KBM-7 (cell line): ENCODE results near the gene PRMT1.
A peak's percentile ranks its signal among the peaks of the same experiment; 100 is the strongest.

Experiments used
- DNase-seq: peaks from one replicate; pipeline ENCODE4 v3.0.0-alpha.2; 2015
- in situ Hi-C: fragments of 300-500 bp; cut with MboI; formaldehyde crosslinking; loops from 2 replicates; pipeline ENCODE4 v1.14.3; 2020; ENCODE audit warnings: low sequenced_read_pairs, low pct_unique_long_range_greater_than_20kb, mixed read lengths

Gene PRMT1

DNA sequence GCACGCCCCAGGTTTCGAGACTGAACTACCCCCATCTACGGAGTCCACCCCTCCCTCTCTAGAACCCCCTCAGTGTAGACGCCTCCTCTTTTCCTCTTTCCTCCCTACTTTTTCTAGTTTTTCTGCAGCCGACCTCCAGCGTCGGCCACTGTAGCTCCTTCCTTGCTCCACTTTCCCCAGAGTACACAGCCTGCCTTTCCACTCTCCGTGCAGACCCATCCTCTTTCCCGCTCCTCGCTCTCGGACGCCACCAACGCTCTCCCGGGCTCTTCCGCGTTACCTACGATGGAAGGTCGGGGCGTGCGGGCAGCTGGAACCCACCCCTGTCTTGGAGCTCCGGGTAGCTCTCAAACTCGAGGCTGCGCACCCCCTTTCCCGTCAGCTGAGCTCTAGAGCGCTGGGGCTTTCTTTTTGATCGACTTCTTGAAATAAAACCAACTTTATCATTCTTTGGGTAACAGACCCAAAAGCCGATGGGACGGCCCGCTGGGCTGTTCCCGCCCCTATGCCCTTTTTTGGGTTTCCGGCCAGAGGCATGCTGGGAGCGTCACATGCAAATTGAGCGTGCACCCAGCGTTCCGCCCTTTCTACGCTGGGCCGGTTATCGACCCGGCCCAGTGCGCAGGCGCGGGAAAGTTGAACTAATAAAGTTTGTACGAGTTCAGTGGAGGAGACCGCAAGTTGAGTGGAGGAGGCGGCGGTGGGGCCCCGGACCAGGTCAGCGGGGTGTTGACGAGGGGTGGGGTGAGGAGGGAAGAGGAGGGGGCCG lies 11.5 kb upstream of the PRMT1 start, which contains the start of the genes BCL2L12 and IRF3:
TSS of gene BCL2L12 (plus strand) at position 583 of the 769 bp plus-strand sequence. CDS start 760 bp downstream, outside the sequence.
TSS of gene IRF3 (minus strand) at position 507 of the 769 bp plus-strand sequence. CDS start 1,019 bp downstream, outside the sequence.
- peak; percentile 97 for DNase-seq
- in situ Hi-C loops: no loop called here

DNA sequence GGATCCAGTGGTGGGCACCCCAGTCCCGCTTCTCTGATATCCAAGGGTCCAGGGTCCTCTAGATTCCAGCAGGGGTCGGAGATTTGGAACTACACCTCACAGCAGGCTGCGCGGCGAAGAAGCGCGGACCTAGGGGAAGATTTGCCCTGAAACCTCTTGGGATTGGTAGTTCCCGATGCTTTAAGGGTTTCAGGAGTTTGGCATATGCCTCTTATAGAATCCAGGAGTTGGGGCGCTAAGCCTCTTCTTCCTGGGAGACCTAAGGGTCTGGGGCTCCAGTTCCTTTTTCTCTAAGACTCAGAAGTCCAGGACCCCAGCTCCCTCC lies 11.0 kb upstream of the PRMT1 start:
- in situ Hi-C loops: no loop called here
- DNase-seq: no peak

DNA sequence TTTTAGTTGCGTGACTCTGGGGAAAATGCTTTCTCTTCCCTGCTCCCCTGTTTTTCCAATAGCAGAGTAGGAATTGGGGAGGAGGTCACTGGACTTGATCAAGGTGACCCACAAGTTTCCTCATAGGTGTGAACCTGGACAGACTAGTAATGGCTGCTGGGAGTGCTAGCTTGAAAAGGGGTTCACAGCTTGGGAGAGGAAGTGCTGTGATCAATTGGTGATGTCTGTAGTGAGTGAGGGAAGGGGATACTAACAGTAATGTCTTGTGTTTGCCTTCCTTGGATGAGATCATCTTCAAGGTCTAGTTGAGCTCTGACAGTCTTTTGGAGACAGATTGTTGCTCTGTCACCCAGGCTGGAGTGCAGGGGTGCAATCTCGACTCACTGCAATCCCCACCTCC lies 9.6 kb upstream of the PRMT1 start:
- in situ Hi-C loops: no loop called here
- DNase-seq: no peak

DNA sequence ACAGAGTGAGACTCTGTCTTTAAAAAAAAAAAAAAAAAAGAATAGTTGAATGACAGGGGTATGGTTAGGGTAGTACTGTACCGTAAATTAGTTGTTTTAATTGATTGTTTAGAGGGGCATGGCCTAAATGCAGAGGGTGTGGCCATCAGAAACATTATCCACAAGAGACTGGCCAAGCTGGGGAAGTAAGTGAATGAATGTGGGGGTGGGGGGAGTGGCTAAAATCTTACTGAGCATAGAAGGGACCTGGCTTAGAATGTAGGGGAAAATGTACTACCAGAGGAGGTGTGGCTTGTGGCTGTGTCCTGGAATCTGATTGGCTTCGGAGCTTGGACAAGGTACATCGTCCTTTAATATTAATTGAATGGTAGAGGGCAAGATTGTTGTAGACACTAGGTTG lies 7.6 kb upstream of the PRMT1 start:
- in situ Hi-C loops: no loop called here
- DNase-seq: no peak

DNA sequence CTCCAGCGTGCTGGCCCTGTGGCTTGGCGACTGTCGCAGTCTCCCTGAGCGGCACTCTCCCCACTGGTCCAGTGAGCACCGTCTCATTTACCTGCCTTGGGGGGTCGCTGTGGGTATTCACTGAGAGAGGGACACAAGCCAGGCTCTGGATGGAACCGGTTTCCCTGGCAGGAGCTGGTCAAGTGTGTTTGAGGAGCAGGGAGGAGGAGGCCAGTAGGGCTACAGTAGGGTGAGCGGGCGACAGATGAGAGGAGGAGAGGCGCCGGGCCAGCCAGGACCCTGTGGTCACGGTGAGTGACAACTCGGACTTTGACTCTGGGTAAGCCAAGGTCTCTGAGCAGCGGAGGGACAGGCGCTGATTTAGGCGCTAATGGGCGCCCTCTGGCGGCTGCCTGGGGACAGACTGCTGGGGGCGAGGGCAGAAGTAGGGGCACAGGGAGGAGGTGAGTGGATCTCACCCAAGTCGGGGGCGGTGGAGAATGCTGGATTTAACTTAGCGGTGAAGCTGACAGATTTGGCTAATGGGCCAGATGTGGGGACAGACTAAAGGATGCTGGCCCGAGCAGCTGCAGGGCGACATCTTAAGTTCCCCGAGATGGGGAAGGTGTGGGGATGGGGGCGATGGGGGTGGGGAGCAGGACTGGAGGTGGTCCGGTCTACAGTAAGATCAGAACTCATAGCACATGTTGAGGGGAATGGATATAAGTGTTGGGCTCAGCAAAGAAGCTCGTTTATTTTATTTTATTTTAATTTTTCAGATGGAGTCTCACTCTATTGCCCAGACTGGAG lies 4.7 kb upstream of the PRMT1 start:
- in situ Hi-C loops: no loop called here
- peak; percentile 84 for DNase-seq

DNA sequence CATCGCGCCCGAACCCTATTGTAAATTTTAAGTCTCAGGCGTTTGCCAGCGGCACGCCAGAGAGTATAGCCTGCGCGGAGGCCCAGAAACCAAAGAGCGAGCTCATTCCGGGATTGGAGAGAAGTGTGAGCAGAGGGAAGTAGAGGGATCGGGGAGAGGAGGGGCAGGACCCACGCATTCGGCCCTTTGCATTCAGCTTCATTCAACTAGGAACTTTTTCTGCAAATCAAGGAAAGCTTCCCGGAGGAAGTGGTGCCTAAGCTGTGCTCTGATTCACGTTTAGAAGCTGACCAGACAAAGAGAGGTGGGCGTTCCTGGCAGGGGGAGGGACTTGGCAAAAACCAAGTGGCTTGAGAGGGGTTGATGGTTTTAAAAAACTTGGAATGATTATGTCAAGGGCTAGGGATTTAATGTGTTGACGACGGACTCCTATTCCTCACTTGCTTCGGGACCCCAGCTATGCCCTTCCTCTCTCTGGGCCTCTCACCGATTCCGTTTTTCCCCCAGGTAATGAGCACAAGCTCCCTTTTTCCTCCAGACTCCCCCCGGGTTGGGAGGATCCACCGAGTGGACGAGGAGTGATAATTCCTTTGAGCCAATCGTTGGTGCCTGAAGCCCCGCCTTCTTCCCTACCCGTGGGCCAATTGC lies 811 bp upstream of the PRMT1 start:
- no peak for DNase-seq
- in situ Hi-C loops: no loop called here

DNA sequence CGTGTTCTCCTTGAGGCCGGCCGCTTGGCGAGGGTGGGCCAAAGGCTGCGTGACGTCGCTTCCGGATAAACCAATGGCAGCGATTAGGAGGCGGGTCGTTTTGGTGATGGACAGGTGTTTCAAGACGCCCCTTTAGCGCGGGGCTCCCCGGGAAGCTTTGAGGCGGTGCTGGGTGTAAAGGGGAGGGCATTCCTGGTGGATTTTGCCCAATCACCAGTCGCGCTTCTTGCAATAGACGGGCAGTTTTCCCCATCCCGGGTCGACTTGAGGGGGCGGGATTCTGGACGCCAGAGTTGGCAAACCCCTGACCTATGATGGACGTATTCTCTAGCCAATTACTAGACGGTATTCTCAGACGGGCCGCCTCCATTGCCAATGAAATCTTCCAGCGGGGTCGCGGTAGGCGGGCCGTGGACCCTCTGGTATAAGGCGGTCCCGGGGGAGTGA lies 264 bp upstream of the PRMT1 start:
- peak; percentile 100 for DNase-seq
- in situ Hi-C loops: no loop called here

DNA sequence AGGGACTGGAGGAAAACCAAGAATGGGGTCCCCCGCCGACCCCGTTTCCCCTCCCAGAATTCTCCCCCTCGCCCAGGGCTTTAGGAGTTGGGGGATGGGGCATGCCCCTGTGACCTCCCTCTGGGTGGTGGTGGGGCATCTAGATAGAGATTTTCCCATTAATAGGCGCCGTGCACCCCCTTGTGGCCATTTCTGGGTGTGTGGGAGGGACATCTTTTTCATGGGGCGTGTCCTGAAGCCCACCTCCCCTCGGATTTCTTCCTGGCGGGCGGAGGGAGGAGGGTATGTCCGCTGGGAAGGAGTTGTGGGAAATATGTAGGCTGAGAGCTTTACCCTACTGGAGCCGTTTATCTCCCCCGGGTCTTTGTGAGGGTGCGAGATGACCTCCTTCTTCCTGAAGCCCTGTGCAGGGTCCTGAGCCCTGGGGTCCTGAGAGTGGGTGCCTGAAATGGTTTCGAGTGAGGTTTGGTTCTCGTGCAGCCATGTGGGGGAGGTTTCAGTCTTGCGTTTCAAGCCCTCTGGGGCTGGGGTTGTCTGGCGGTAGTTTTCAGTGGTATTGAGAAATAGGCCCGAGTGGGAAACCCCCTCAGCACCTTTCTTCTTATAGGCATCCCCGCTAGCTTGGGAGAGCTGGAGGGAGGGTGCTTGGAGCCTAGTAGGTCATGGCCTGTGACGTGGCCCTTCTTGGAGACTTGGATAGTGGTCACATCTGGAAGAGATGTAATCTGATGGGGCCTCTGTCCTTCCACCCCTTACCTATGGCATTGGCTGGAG lies 1.0 kb downstream of the PRMT1 start:
- peak; percentile 85 for DNase-seq
- in situ Hi-C loops: no loop called here

DNA sequence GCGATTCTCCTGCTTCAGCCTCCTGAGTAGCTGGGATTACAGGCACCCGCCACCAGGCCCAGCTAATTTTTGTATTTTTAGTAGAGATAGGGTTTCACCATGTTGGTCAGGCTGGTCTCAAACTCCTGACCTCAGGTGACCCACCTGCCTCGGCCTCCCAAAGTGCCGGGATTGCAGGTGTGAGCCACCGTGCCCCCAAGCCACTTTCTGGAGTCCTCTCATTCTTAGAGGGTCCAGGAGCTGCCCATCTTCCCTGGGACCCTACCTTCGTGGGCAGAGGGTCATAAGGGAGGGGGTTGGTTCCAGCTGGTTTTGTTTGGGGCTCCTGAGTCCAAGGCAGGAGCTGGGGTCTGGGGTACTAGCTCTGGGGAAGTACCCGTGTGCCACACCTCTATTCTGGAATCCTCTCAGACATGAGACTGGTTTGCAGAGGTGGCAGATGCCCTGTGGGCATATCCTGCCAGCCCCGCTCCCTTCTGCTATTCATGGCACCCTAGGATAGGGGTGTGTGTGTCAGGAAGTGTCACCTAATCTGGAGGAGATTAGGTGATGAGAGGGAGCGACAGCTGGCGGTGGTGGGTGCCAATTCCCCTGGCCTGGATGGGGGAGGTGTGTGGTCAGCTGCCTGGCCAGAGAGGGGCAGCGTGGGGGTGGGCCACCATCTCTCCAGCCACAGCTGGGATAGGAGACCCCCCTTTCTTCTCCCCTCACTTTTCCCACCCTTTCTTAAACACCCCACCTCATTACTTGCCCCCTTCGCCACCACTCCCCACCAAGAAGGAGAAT lies 2.1 kb downstream of the PRMT1 start:
- no peak for DNase-seq
- in situ Hi-C loops: no loop called here

DNA sequence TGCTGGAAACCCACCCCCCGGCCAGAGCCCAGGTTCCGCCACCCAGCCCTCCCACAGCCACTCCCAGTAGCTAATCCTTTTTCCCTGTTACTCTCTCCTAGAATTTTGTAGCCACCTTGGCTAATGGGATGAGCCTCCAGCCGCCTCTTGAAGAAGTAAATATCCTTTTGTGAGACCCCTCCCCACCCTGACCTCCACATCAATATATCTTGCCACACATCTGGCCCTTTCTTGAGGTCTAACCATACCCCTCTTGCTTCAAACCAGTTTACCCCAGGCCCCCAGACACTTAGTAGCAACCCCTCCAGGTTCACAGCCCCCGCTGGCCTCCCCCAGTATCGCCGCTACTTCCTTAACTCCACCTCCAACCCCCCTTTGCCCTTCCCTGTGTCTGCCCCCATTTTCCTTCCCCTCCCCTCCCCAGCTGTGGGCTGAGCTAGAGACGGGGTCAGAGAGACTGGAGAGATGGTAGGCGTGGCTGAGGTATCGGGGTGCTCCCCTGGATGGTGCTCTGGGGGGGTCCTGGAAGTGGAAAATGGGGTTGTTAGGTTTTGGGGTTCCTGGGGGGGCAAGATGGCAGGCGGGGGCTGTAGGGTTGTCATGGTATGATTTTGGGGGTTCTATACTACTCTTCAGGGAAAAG lies 2.8 kb downstream of the PRMT1 start:
- no peak for DNase-seq
- in situ Hi-C loops: no loop called here

DNA sequence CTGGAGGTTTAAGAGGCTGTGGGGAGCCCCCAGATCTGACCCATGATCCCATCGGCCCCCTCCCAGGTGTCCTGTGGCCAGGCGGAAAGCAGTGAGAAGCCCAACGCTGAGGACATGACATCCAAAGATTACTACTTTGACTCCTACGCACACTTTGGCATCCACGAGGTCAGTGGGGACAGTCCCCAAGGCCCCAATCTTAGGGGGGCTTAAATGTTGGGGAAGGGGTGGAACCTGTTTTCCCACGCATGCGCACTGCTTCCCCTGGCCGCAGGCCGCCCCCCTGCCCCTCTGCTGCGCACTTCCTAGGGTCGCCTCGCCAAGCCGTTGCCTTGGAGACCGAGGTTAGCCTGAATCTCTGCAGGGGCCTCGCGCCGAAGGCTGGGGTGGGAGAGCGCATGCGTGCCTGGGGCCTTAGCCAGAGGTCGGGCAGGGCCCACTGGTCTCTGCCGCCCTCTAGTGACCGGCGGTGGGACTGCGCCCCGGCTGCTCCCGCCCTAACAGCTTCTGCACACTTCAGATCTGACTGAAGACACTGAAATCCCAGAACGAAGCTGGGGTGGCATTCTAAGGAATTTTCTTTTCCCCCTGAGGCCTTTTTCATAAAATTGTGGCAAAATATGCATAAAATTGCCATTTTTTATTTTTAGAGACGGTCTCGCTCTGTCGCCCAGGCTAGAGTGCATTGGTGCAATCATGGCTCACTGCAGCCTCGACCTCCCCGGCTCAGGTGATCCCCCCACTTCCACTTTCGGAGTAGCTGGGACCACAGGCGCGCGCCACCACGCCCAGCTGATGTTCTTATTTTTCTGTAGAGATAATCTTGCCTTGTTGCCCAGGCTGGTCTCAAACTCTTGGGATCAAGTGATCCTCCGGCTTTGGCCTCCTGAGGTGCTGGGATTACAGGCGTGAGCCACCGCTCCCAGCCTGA lies 3.6 kb downstream of the PRMT1 start:
- in situ Hi-C loops: no loop called here
- peak; percentile 95 for DNase-seq

DNA sequence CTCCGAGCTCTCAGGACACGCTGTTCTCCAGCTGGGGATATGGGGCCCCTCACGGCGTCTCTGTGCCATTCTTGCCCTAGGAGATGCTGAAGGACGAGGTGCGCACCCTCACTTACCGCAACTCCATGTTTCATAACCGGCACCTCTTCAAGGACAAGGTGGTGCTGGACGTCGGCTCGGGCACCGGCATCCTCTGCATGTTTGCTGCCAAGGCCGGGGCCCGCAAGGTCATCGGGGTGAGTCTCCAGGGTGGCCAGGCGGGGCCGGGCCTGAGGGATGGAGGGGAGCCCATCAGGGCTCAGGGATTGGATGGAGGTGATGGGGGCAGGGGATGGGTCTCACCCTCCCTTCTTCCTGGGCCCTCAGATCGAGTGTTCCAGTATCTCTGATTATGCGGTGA lies 4.8 kb downstream of the PRMT1 start:
- in situ Hi-C loops: no loop called here

DNA sequence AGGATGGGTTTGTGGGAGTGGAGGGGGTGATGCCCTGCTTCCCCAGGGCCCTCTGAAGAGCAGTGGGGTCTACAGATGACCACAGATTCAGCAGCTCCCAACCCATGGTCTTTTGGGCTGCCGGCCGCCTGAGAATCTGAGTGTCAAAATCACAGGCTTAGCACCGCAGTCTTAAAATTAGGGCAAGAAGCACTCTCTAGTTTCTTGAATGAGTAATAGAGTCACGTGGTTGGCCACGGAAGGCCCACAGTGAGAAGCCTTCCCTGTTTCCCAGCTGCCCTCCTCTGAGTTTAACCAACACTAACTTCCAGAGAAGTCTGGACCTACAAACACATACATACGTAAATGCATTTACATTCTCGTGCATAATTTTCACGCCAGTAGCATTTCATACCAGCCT lies 5.2 kb downstream of the PRMT1 start:
- no peak for DNase-seq
- in situ Hi-C loops: no loop called here

More for the DNA sequence above, 4.8 kb downstream of the PRMT1 start:
- no peak for DNase-seq

DNA sequence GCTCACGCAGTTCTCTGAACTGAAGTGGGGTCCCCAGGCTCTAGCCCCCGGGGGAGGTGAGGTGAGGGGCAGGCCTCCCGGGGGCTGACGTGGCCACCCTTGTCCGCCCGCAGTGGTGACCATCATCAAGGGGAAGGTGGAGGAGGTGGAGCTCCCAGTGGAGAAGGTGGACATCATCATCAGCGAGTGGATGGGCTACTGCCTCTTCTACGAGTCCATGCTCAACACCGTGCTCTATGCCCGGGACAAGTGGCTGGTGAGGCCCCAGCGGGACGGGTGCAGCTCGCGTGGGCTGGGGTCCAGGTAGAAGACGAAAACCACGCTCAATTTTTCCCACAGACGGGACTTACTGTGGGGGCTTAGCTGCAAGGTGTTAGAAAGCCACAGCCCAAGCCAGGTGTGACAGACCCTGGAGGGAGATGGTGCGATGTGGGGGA lies 6.8 kb downstream of the PRMT1 start:
- in situ Hi-C loops: no loop called here
- DNase-seq: no peak

DNA sequence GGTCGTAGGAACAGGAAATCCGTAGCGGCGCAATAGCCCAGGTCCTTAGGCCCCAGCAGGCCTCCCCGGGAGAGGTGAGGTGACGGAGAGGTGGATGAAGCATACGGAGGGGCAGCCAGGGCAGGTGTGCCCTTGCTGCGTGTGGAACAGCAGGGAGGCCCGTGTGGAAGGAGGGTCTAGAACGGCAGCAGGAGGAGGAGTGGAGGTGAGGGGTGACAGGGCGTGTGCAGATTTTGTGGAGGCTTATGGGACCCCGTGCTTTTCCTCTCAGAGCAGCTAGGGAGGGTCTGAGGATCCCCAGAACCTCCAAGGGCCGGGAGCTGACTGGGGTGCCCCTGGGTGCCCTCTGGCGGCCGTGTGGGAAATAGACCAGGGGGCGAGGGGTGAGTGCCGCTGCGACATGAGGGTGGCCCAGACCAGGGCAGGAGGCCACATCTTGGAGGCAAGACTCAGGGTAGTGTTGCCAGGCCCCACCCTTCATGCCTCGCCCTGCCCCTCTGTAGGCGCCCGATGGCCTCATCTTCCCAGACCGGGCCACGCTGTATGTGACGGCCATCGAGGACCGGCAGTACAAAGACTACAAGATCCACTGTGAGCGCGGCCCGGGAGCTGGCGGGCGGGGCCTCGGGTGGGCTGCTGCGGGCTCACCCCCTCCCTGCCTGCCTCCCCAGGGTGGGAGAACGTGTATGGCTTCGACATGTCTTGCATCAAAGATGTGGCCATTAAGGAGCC lies 7.3 kb downstream of the PRMT1 start:
- in situ Hi-C loops: no loop called here

DNA sequence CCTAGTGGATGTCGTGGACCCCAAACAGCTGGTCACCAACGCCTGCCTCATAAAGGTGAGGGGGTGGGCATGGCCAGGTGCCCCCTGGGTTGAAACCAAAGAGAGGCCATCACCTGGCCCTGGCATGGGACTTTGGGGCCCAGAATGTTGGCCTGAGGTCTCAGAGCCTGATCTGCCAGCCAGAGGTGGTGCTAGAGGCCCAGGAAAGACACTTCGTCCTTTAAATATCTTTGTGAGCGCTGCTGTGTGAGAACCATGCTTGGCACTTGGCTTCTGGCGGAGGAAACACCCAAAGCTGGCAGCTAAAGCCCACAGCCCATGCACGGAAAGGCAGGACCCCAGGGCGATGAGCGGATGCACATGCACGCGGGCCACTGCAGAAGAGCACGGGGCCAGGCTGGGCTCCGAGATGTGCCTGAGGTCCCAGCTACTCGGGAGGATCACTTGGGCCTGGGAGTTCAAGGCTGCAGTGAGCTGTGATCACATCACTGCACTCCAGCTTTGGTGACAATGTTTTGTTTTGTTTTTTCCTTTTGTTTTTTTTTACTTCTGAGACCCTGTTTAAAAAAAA lies 8.0 kb downstream of the PRMT1 start:
- in situ Hi-C loops: no loop called here

More for the DNA sequence above, 7.3 kb downstream of the PRMT1 start:
- no peak for DNase-seq

More for the DNA sequence above, 8.0 kb downstream of the PRMT1 start:
- no peak for DNase-seq
